Heart left ventricle (tissue), 16 donors: ENCODE results near the gene HSD17B14. TPM values are rescaled to one million over a fixed set of nuclear protein-coding genes. Genes with fewer than 3 reads are reported as not detected.
A peak's percentile ranks its signal among the peaks of the same experiment; 100 is the strongest.

Experiments
- ATAC-seq, 4 donors: fragments of 200-7000 bp; cut with Tn5 transposase; one replicate each; pipeline ENCODE4 v1.9.1; 2020 to 2022; ENCODE audit warnings: moderate library complexity in 4 of 4, mild to moderate bottlenecking in 3 of 4, moderate number of reproducible peaks in 1 of 4
- DNase-seq, 5 donors: peaks; one replicate each; pipeline ENCODE4 v3.0.0-alpha.2; 2020
- H3K27ac ChIP-seq, 12 donors: fragments of 200-600 bp; sonication (generic) in 4 of 12; one replicate each; pipeline versions ENCODE4 v1.5.0 to v1.8.0; 2016 to 2022; ENCODE audit warnings: mild to moderate bottlenecking in 2 of 12
- H3K27me3 ChIP-seq, 9 donors: fragments of 200-600 bp; sonication (generic) in 2 of 9; one replicate each; pipeline versions ENCODE4 v1.5.1 to v1.8.0; 2016 to 2022; ENCODE audit warnings: mild to moderate bottlenecking in 3 of 9
- H3K36me3 ChIP-seq, 9 donors: fragments of 200-600 bp; sonication (generic) in 2 of 9; one replicate each; pipeline versions ENCODE4 v1.5.0 to v1.8.0; 2018 to 2022; ENCODE audit warnings: mild to moderate bottlenecking in 2 of 9
- H3K4me1 ChIP-seq, 12 donors: fragments of 200-600 bp; sonication (generic) in 4 of 12; one replicate each; pipeline versions ENCODE4 v1.5.0 to v1.8.0; 2016 to 2022; ENCODE audit warnings: mild to moderate bottlenecking in 3 of 12
- H3K4me3 ChIP-seq, 12 donors: fragments of 200-600 bp; sonication (generic) in 4 of 12; one replicate each; pipeline versions ENCODE4 v1.5.0 to v1.8.0; 2017 to 2022; ENCODE audit warnings: mild to moderate bottlenecking in 9 of 12, moderate library complexity in 4 of 12
- H3K9me3 ChIP-seq, 12 donors: fragments of 200-600 bp; sonication (generic) in 4 of 12; one replicate each; pipeline versions ENCODE4 v1.5.0 to v1.8.0; 2016 to 2022; ENCODE audit warnings: mild to moderate bottlenecking in 1 of 12
- POLR2A ChIP-seq, 2 donors: fragments of 450-650 bp; IDR thresholded peaks; one replicate each; pipeline ENCODE4 v1.6.1; 2017; ENCODE audit warnings: antibody characterized with exemption in 2 of 2, mild to moderate bottlenecking in 2 of 2, moderate library complexity in 2 of 2
- WGBS, 4 donors: extraction: QIAGEN DNeasy Blood & Tissue Kit in 2 of 4; methylation state at CpG; one replicate each; pipeline versions ENCODE4 v1.1.5 to v1.1.7; 2013 to 2018; 5-methylcytosine and 5-hydroxymethylcytosine counted together
- intact Hi-C, 10 donors: fragments of 100-400 bp; cut with DNase I; formaldehyde crosslinking; loops; one replicate each; pipeline versions ENCODE4 v1.11.1 to v1.14.2; 2022
- polyA plus RNA-seq, 2 donors: library from polyadenylated mRNA; stranded (reverse); fragments of 200-250 nt; gene quantifications; one replicate each; pipeline ENCODE4 v1.2.3, GENCODE V29; 2013
- total RNA-seq, 9 donors: library from RNA; depleted of rRNA in 2 of 9; stranded (reverse); fragments of >200 nt in 2 of 9; fragmentation: NEBNext Ultra II Directional in 3 of 9; extraction: Animal tissue kit (Norgen Biotek cat#: 25700) in 3 of 9; gene quantifications; one replicate each; pipeline versions ENCODE4 v1.1.0 to v1.2.4, GENCODE V29; 2016 to 2023
- TF ChIP-seq, protein P1 (sequence below), 12 donors: fragments of 200-600 bp; sonication (generic) in 4 of 12; IDR thresholded peaks; one replicate each; pipeline versions ENCODE4 v1.5.0 to v1.8.0; 2018 to 2022; ENCODE audit warnings: antibody characterized with exemption in 12 of 12, mild to moderate bottlenecking in 5 of 12
- donor health status: ischemic (EF 13 %, LVEDD 7.1; RV severe dilation, severe dysfunction).
- donor health status: healthy with polysubstance abuse.
- donor health status: DM: no; HTN: yes; CAD: no.
- donor health status: DM: no; HTN: no; CAD: no.
- donor health status: ischemic (EF 25% LVEDD 6.9; RV normal size, moderate dysfunction).
- donor health status: ischemic (EF 25% LVEDD 5.7; RV mildly dilated, moderate dysfunction).
- donor health status: healthy.
- donor health status: DM: yes; HTN: yes; CAD: no.
- donor health status: ischemic (EF 35%, LVEDD 5.7; RV mildly dilated, moderate dysfunction).
- donor health status: nonischemic (EF 11% LVEDD 7.7; RV severe dilation, severe dysfunction).
- donor health status: DM: yes; HTN: yes; CAD: no.
- donor health status: PGD.
- donor health status: ischemic (EF 29% LVEDD 5.4; RV normal size, mild dysfunction).
- donor health status: nonischemic (EF 23%, LVEDD 6.1; RV moderate dilation, normal function).

The HSD17B14 gene
- total and polyA plus RNA-seq, 11 donors = 1.2 to 5.4 (median 2.7) TPM; not detected in 1

DNA sequence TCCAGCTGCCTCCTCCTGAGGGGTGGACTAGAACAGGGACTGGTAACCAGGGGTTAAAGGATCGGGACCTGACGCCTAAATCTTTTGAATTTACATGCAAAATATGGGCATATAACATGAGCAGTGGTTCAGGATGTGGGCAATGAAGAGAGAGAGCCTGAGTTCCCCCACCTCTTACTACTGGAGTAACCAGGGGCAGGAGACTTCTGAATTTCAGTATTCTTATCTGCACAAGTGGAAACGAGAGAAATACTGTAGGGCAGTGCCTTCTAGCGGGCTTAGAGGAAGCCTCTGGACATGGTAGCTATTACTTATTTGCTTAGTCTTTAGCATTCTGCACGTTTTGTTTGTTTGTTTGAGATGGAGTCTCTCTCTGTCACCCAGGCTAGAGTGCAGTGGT is 51.8 kb downstream of the HSD17B14 start:
- no peak for ATAC-seq
- Histone ChIP-seq H3K36me3 (no peaks in the 10 kb centered on the region), H3K4me3 (no peak overlapping the region), H3K27ac (no peak overlapping the region), H3K4me1 (peaks cover 0 to 26% (median 8%) of the 10 kb centered on the region in 12 donors), H3K9me3 (no peaks in the 10 kb centered on the region), H3K27me3 (no peaks in the 10 kb centered on the region)
- 59 to 74% (median 66%) methylated on average over 5 of the region's 5 CpGs for WGBS, 4 donors
- no peak for DNase-seq
- intact Hi-C loops = loop anchor here in 5 of 10 donors (2.0 to 10.0 kb wide), 4 partner anchors 107 to 138 kb away; partner anchors contain the start of genes CA11 (in 2 of the 5) and NTN5 (in 2 of the 5)
- TF ChIP-seq POLR2A (IDR thresholded peaks at IDR 0.05) = no peak
- TF ChIP-seq, protein P1, sequence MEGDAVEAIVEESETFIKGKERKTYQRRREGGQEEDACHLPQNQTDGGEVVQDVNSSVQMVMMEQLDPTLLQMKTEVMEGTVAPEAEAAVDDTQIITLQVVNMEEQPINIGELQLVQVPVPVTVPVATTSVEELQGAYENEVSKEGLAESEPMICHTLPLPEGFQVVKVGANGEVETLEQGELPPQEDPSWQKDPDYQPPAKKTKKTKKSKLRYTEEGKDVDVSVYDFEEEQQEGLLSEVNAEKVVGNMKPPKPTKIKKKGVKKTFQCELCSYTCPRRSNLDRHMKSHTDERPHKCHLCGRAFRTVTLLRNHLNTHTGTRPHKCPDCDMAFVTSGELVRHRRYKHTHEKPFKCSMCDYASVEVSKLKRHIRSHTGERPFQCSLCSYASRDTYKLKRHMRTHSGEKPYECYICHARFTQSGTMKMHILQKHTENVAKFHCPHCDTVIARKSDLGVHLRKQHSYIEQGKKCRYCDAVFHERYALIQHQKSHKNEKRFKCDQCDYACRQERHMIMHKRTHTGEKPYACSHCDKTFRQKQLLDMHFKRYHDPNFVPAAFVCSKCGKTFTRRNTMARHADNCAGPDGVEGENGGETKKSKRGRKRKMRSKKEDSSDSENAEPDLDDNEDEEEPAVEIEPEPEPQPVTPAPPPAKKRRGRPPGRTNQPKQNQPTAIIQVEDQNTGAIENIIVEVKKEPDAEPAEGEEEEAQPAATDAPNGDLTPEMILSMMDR (IDR thresholded peaks at IDR 0.05) = peak in 6 of 12 donors; percentile 19 to 45 (median 33)

DNA sequence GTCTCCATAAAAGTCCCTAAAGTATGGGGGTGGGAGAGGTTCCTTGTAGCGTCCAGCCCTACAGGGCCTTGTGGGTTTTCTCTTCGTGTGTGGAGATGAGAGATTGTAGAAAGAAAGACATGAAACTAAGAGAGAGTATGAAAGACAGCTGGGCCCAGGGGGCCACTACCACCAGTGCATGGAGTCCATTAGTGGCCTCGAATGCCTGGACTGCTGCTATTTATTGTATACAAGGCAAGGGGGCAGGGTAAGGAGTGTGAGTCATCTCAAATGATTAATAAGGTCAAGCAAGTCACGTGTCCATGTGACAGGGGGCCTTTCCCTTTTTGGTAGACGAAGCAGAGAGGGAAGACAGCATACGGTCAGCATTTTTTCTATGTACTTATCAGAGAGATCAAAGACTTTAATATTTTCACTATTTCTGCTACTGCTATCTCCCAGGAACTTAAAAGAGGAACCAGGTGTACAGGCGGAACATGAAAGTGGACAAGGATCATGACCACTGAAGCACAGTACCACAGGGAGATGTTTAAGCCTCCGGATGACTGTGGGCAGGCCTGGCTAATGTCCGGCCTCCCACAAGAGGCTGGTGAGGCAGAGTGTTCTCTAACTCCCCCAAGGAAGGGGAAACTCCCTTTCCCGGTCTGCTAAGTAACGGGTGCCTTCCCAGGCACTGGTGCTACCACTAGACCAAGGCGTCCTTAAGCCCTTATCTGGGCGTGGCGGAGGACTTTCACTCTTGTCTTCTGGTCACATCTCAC is 55.5 kb downstream of the HSD17B14 start:
- 58 to 71% (median 66%) methylated on average over 14 of the region's 14 CpGs for WGBS, 4 donors
- DNase-seq = no peak
- ATAC-seq = peak in 2 of 4 donors; percentile 18 to 30
- Histone ChIP-seq H3K36me3 (no peaks in the 10 kb centered on the region), H3K4me3 (no peak overlapping the region), H3K27ac (peak overlapping the region in 10 of 12 donors; percentile 6 to 83 (median 61)), H3K27me3 (no peaks in the 10 kb centered on the region), H3K9me3 (no peaks in the 10 kb centered on the region), H3K4me1 (peaks cover 0 to 26% (median 8%) of the 10 kb centered on the region in 12 donors)
- TF ChIP-seq POLR2A (IDR thresholded peaks at IDR 0.05) = no peak
- TF ChIP-seq, protein P1 (IDR thresholded peaks at IDR 0.05) = no peak
- intact Hi-C loops = loop anchor here in 4 of 10 donors (5.0 to 10.0 kb wide), 3 partner anchors 104 to 134 kb away; partner anchors contain the start of genes NTN5 (in 2 of the 4) and CA11 (in 1 of the 4)

DNA sequence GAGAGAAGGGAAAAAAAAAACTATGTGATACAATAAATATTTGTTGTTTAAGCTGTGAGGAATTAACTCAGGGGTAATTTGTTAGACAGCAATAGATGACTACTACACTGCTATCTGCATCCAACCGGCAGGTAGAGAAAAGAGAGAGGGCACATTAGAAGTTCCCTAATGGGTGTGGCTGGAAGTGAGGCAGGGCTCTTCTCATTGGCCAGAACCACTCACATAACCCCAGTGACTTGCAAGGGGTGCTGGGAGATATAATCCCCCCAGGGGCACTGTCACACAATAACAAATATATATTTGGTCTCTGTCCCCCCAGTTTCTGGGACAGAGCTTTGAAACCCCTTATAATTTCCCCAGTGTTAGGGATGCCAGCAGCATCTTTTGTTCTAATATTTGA is 56.7 kb downstream of the HSD17B14 start:
- WGBS, 4 donors = 55 to 83% (median 69%) methylated on average over 1 of the region's 1 CpG
- intact Hi-C loops = loop anchor here in 5 of 10 donors (5.0 to 10.0 kb wide), 3 partner anchors 102 to 132 kb away; partner anchors contain the start of genes NTN5 (in 3 of the 5) and CA11 (in 1 of the 5)
- TF ChIP-seq, protein P1 (IDR thresholded peaks at IDR 0.05) = no peak
- TF ChIP-seq POLR2A (IDR thresholded peaks at IDR 0.05) = no peak
- ATAC-seq (no peak), DNase-seq (no peak)
- no peaks in the 10 kb centered on the region for H3K36me3 ChIP-seq
- H3K9me3 ChIP-seq = no peaks in the 10 kb centered on the region
- H3K4me1 ChIP-seq = peaks cover 0 to 26% (median 8%) of the 10 kb centered on the region in 12 donors
- no peak overlapping the region for H3K4me3 ChIP-seq
- no peak overlapping the region for H3K27ac ChIP-seq
- H3K27me3 ChIP-seq = no peaks in the 10 kb centered on the region

DNA sequence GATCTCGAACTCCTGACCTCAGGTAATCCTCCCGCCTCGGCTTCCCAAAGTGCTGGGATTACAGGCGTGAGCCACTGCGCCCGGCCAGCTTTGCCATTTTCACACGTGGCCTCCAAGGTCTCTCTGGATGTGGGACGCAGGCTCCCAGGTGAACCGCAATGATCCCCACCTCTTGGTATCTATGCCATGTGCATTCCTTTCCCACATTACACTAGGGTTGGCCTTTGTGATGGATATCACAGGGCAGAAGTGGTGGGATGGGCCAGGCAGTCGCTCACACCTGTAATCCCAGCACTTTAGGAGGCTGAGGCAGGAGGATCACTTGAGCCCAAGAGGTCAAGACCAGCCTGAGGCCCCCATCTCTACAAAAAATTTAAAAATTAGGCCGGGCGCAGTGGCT is 58.6 kb downstream of the HSD17B14 start:
- no peak overlapping the region for H3K27ac ChIP-seq
- intact Hi-C loops = loop anchor here in 1 of 10 donors (10.0 kb wide), 1 partner anchor 103 kb away; the partner anchor contains the start of gene NTN5
- WGBS, 4 donors = 90 to 95% (median 92%) methylated on average over 11 to 12 of the region's 12 CpGs
- no peak for ATAC-seq
- no peaks in the 10 kb centered on the region for H3K36me3 ChIP-seq
- peaks cover 0 to 26% (median 9%) of the 10 kb centered on the region in 12 donors for H3K4me1 ChIP-seq
- DNase-seq = no peak
- no peaks in the 10 kb centered on the region for H3K27me3 ChIP-seq
- no peak overlapping the region for H3K4me3 ChIP-seq
- TF ChIP-seq, protein P1 (IDR thresholded peaks at IDR 0.05) = no peak
- no peak for TF ChIP-seq POLR2A (IDR thresholded peaks at IDR 0.05)
- no peaks in the 10 kb centered on the region for H3K9me3 ChIP-seq
